ENCODE measurements around the gene ASXL3. TPM values are rescaled to one million over a fixed set of nuclear protein-coding genes. Genes with fewer than 3 reads are reported as not detected.

ASXL3 gene
- total and polyA plus RNA-seq, 4 donors: 0.08 to 16.3 (median 1.8) TPM

DNA sequence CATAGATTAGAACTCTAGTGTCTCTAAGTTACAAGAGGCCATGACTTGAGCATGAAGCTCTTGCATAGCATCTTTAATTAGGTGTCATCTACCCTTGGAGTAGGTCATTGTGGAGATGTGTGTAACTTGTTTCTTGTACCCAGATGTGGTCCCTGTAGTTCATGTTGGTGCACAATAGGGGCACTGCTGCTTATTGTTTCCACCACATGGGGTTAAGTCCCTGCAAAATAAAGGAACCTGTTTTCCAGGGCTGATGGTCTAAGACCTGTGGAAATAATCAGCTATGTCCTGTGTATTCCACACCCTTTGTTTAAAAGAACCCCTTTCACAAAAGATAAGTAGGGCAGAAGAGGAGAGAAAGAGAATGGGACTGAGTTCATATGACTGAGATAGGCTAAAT is 28.6 kb downstream of the ASXL3 start:
- H3K9me3 ChIP-seq (ENCODE audit: control insufficient read depth in 4 of 4, insufficient read depth in 3 of 4, low read length in 3 of 4): no peaks in the 10 kb centered on the region
- no peak for ATAC-seq (ENCODE audit: insufficient read depth, low FRiP score)
- no peaks in the 10 kb centered on the region for H3K27me3 ChIP-seq (ENCODE audit: control insufficient read depth in 3 of 3, insufficient read depth in 3 of 3, low read length in 2 of 3)
- peaks cover 0 to 2% (median 0%) of the 10 kb centered on the region in 4 donors for H3K36me3 ChIP-seq (ENCODE audit: control insufficient read depth in 4 of 4, insufficient read depth in 4 of 4, low read length in 4 of 4)
- DNase-seq: no peak
- TF ChIP-seq, protein P1, sequence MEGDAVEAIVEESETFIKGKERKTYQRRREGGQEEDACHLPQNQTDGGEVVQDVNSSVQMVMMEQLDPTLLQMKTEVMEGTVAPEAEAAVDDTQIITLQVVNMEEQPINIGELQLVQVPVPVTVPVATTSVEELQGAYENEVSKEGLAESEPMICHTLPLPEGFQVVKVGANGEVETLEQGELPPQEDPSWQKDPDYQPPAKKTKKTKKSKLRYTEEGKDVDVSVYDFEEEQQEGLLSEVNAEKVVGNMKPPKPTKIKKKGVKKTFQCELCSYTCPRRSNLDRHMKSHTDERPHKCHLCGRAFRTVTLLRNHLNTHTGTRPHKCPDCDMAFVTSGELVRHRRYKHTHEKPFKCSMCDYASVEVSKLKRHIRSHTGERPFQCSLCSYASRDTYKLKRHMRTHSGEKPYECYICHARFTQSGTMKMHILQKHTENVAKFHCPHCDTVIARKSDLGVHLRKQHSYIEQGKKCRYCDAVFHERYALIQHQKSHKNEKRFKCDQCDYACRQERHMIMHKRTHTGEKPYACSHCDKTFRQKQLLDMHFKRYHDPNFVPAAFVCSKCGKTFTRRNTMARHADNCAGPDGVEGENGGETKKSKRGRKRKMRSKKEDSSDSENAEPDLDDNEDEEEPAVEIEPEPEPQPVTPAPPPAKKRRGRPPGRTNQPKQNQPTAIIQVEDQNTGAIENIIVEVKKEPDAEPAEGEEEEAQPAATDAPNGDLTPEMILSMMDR (IDR thresholded peaks at IDR 0.05; ENCODE audit: control extremely low read depth, extremely low read depth): no peak
- no peak overlapping the region for H3K27ac ChIP-seq (ENCODE audit: low read depth in 1 of 2, low read length in 1 of 2)
- H3K9ac ChIP-seq (ENCODE audit: insufficient read depth in 1 of 2, low read length in 2 of 2): no peak overlapping the region
- no peak overlapping the region for H3K4me3 ChIP-seq
- H3K4me1 ChIP-seq (ENCODE audit: control insufficient read depth in 5 of 5, insufficient read depth in 5 of 5, low read length in 5 of 5): peaks cover 0 to 4% (median 2%) of the 10 kb centered on the region in 5 donors

- WGBS, 2 donors: 67 to 70% methylated on average over 3 of the region's 3 CpGs
- TF ChIP-seq, protein P1 (IDR thresholded peaks at IDR 0.05; ENCODE audit: control extremely low read depth, extremely low read depth): no peak
- ATAC-seq (ENCODE audit: insufficient read depth, low FRiP score): no peak
- H3K36me3 ChIP-seq (ENCODE audit: control insufficient read depth in 4 of 4, insufficient read depth in 4 of 4, low read length in 4 of 4): peaks cover 0 to 2% (median 0%) of the 10 kb centered on the region in 4 donors
- no peak overlapping the region for H3K4me3 ChIP-seq
- H3K27me3 ChIP-seq (ENCODE audit: control insufficient read depth in 3 of 3, insufficient read depth in 3 of 3, low read length in 2 of 3): no peaks in the 10 kb centered on the region
- peaks cover 0 to 2% (median 0%) of the 10 kb centered on the region in 4 donors for H3K9me3 ChIP-seq (ENCODE audit: control insufficient read depth in 4 of 4, insufficient read depth in 3 of 4, low read length in 3 of 4)
- no peak overlapping the region for H3K27ac ChIP-seq (ENCODE audit: low read depth in 1 of 2, low read length in 1 of 2)
- no peak for DNase-seq
- no peak overlapping the region for H3K9ac ChIP-seq (ENCODE audit: insufficient read depth in 1 of 2, low read length in 2 of 2)
- no peaks in the 10 kb centered on the region for H3K4me1 ChIP-seq (ENCODE audit: control insufficient read depth in 5 of 5, insufficient read depth in 5 of 5, low read length in 5 of 5)
Observed at GRCh38 chr18:33611525-33612135, 33.6 kb downstream of the ASXL3 start.

GRCh38 chr18:33612632-33613031 is 34.6 kb downstream of the ASXL3 start:
- Histone ChIP-seq H3K27ac (ENCODE audit: low read depth in 1 of 2, low read length in 1 of 2) (no peak overlapping the region), H3K36me3 (ENCODE audit: control insufficient read depth in 4 of 4, insufficient read depth in 4 of 4, low read length in 4 of 4) (peaks cover 0 to 2% (median 0%) of the 10 kb centered on the region in 4 donors), H3K9ac (ENCODE audit: insufficient read depth in 1 of 2, low read length in 2 of 2) (no peak overlapping the region), H3K4me3 (no peak overlapping the region), H3K27me3 (ENCODE audit: control insufficient read depth in 3 of 3, insufficient read depth in 3 of 3, low read length in 2 of 3) (no peaks in the 10 kb centered on the region), H3K4me1 (ENCODE audit: control insufficient read depth in 5 of 5, insufficient read depth in 5 of 5, low read length in 5 of 5) (no peaks in the 10 kb centered on the region), H3K9me3 (ENCODE audit: control insufficient read depth in 4 of 4, insufficient read depth in 3 of 4, low read length in 3 of 4) (peaks cover 0 to 2% (median 0%) of the 10 kb centered on the region in 4 donors)
- TF ChIP-seq, protein P1 (IDR thresholded peaks at IDR 0.05; ENCODE audit: control extremely low read depth, extremely low read depth): no peak
- DNase-seq (no peak), ATAC-seq (ENCODE audit: insufficient read depth, low FRiP score) (no peak)
- 78 to 87% methylated on average over 3 of the region's 3 CpGs for WGBS, 2 donors

- DNase-seq: no peak
- 90 to 91% methylated on average over 3 of the region's 3 CpGs for WGBS, 2 donors
Observed at GRCh38 chr18:33616556-33616955, 38.5 kb downstream of the ASXL3 start.

More at GRCh38 chr18:33616556-33616955, 38.5 kb downstream of the ASXL3 start:
- Histone ChIP-seq H3K9ac (ENCODE audit: insufficient read depth in 1 of 2, low read length in 2 of 2) (no peak overlapping the region), H3K27ac (ENCODE audit: low read depth in 1 of 2, low read length in 1 of 2) (no peak overlapping the region), H3K4me3 (no peak overlapping the region), H3K36me3 (ENCODE audit: control insufficient read depth in 4 of 4, insufficient read depth in 4 of 4, low read length in 4 of 4) (no peaks in the 10 kb centered on the region), H3K27me3 (ENCODE audit: control insufficient read depth in 3 of 3, insufficient read depth in 3 of 3, low read length in 2 of 3) (no peaks in the 10 kb centered on the region), H3K9me3 (ENCODE audit: control insufficient read depth in 4 of 4, insufficient read depth in 3 of 4, low read length in 3 of 4) (peaks cover 0 to 2% (median 0%) of the 10 kb centered on the region in 4 donors), H3K4me1 (ENCODE audit: control insufficient read depth in 5 of 5, insufficient read depth in 5 of 5, low read length in 5 of 5) (no peaks in the 10 kb centered on the region)
- TF ChIP-seq, protein P1 (IDR thresholded peaks at IDR 0.05; ENCODE audit: control extremely low read depth, extremely low read depth): no peak
- no peak for ATAC-seq (ENCODE audit: insufficient read depth, low FRiP score)
